IPS-18c (cell line): Measurements from ENCODE around the gene SIPA1L3.

Experiments used
- H3K4me3 ChIP-seq: 2 replicates; pipeline ENCODE4 v1.7.0; 2013; ENCODE audit warnings: low read depth, mild to moderate bottlenecking, low read length, moderate library complexity; ENCODE audit not compliant: insufficient read depth
- H3K9me3 ChIP-seq: one replicate; pipeline ENCODE4 v1.6.1; 2013; ENCODE audit warnings: mild to moderate bottlenecking, low read length, moderate library complexity; ENCODE audit not compliant: control insufficient read depth, insufficient read depth

SIPA1L3 gene

GRCh38 chr19:38180071-38180470 is 273.1 kb downstream of the SIPA1L3 start:
- H3K9me3 ChIP-seq, result no peaks in the 10 kb centered on the region
- H3K4me3 ChIP-seq, result no peak overlapping the region

GRCh38 chr19:38182536-38183210 is 275.7 kb downstream of the SIPA1L3 start:
- H3K4me3 ChIP-seq, result peak overlapping the region; percentile 38; the same call in 1 of the 2 replicates
- no peaks in the 10 kb centered on the region for H3K9me3 ChIP-seq

- no peaks in the 10 kb centered on the region for H3K9me3 ChIP-seq
- peak overlapping the region; percentile 38 for H3K4me3 ChIP-seq
These were observed 276.4 kb downstream of the SIPA1L3 start for GRCh38 chr19:38183251-38183897.

- Histone ChIP-seq H3K9me3 (no peaks in the 10 kb centered on the region), H3K4me3 (no peak overlapping the region)
These were observed 277.8 kb downstream of the SIPA1L3 start for GRCh38 chr19:38184815-38185214.

GRCh38 chr19:38185562-38185961 is 278.6 kb downstream of the SIPA1L3 start:
- Histone ChIP-seq H3K9me3 (no peaks in the 10 kb centered on the region), H3K4me3 (no peak overlapping the region)

GRCh38 chr19:38190061-38190460 is 283.1 kb downstream of the SIPA1L3 start:
- no peaks in the 10 kb centered on the region for H3K9me3 ChIP-seq
- H3K4me3 ChIP-seq, result no peak overlapping the region

- Histone ChIP-seq H3K9me3 (no peaks in the 10 kb centered on the region), H3K4me3 (no peak overlapping the region)
These were observed 283.8 kb downstream of the SIPA1L3 start for GRCh38 chr19:38190793-38191192.

GRCh38 chr19:38191747-38192146 is 284.7 kb downstream of the SIPA1L3 start:
- H3K4me3 ChIP-seq, result no peak overlapping the region
- no peaks in the 10 kb centered on the region for H3K9me3 ChIP-seq

- no peaks in the 10 kb centered on the region for H3K9me3 ChIP-seq
- no peak overlapping the region for H3K4me3 ChIP-seq
These were observed 286.4 kb downstream of the SIPA1L3 start for GRCh38 chr19:38193445-38193844.

- Histone ChIP-seq H3K4me3 (no peak overlapping the region), H3K9me3 (no peaks in the 10 kb centered on the region)
These were observed 287.2 kb downstream of the SIPA1L3 start for GRCh38 chr19:38194061-38194701.

- no peaks in the 10 kb centered on the region for H3K9me3 ChIP-seq
- H3K4me3 ChIP-seq, result no peak overlapping the region
These were observed 288.2 kb downstream of the SIPA1L3 start for GRCh38 chr19:38195237-38195636.

GRCh38 chr19:38196245-38196837 is 289.3 kb downstream of the SIPA1L3 start:
- Histone ChIP-seq H3K9me3 (no peaks in the 10 kb centered on the region), H3K4me3 (no peak overlapping the region)

- Histone ChIP-seq H3K9me3 (no peaks in the 10 kb centered on the region), H3K4me3 (no peak overlapping the region)
These were observed 290.1 kb downstream of the SIPA1L3 start for GRCh38 chr19:38196948-38197656.

- H3K4me3 ChIP-seq, result no peak overlapping the region
- no peaks in the 10 kb centered on the region for H3K9me3 ChIP-seq
These were observed 291.1 kb downstream of the SIPA1L3 start for GRCh38 chr19:38197937-38198704.

GRCh38 chr19:38199340-38199739 is 292.3 kb downstream of the SIPA1L3 start:
- Histone ChIP-seq H3K4me3 (no peak overlapping the region), H3K9me3 (no peaks in the 10 kb centered on the region)

GRCh38 chr19:38201731-38202130 is 294.7 kb downstream of the SIPA1L3 start:
- Histone ChIP-seq H3K9me3 (no peaks in the 10 kb centered on the region), H3K4me3 (no peak overlapping the region)

GRCh38 chr19:38202504-38202903 is 295.5 kb downstream of the SIPA1L3 start:
- Histone ChIP-seq H3K4me3 (no peak overlapping the region), H3K9me3 (no peaks in the 10 kb centered on the region)
